Hepatocyte (in vitro differentiated cells): ENCODE results near the gene KCNQ4.

ENCODE experiments used
- EZH2 ChIP-seq: fragments of 200-600 bp; sonication (generic); IDR thresholded peaks from 2 replicates; pipeline ENCODE4 v1.6.1; 2016; ENCODE audit warnings: antibody characterized with exemption, mild to moderate bottlenecking, borderline replicate concordance
- TF ChIP-seq, protein P1 (sequence below): fragments of 200-600 bp; sonication (generic); IDR thresholded peaks from 2 replicates; pipeline ENCODE4 v1.5.1; 2016; ENCODE audit warnings: antibody characterized with exemption, mild to moderate bottlenecking; ENCODE audit not compliant: poor library complexity

DNA sequence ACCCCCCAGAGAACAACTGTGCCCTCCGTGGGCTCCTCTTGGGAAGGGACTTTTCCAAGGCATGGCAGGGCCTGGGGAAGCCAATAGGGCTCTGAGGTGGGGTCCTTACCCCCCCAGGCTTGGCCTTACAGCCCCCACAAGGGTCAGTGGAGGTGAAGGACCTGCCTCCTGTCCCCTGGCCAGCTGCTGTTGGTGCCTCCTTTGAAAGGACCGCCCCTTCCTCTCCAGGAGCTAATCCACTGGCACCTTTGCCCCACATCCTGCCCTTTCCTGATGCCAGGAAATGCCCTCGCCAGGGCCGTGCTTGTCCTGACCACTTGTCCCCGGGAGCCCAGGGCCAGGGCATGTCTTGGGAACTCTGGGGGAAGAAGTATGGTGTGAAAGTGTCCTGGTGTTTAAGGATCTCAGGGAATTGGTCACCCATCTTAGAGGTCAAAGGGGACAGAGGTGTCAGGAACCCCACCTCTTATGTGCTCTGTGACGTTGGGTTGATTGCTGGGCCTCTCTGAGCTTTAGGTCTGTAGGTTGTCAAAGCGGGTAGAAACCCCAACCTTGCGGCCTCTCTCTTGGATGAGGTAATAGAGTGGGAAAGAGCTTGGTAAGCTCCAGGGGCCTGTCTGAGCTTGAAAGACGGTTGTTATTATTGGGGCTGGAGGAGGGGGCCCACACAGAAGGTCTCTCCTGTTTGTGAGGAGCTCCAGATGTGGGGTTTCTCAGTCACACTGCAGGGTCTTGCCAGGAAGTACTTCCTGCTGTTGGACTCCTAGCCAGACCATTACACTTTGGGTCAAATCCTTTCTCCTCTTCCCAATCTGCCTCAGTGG lies 2.8 kb downstream of the KCNQ4 start:
- no peak for TF ChIP-seq EZH2
- TF ChIP-seq, protein P1, sequence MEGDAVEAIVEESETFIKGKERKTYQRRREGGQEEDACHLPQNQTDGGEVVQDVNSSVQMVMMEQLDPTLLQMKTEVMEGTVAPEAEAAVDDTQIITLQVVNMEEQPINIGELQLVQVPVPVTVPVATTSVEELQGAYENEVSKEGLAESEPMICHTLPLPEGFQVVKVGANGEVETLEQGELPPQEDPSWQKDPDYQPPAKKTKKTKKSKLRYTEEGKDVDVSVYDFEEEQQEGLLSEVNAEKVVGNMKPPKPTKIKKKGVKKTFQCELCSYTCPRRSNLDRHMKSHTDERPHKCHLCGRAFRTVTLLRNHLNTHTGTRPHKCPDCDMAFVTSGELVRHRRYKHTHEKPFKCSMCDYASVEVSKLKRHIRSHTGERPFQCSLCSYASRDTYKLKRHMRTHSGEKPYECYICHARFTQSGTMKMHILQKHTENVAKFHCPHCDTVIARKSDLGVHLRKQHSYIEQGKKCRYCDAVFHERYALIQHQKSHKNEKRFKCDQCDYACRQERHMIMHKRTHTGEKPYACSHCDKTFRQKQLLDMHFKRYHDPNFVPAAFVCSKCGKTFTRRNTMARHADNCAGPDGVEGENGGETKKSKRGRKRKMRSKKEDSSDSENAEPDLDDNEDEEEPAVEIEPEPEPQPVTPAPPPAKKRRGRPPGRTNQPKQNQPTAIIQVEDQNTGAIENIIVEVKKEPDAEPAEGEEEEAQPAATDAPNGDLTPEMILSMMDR, result no peak
